ENCODE results near the gene JAG1.

Gene JAG1

GRCh38 chr20:10673842-10674683, at the start of gene JAG1:
Gene JAG1, minus strand, starts transcription at chr20:10673999. Its CDS starts 469 bp downstream, at chr20:10673530.
- no peaks in the 10 kb centered on the region for H3K27me3 ChIP-seq (ENCODE audit: control insufficient read depth, insufficient read depth, low read length)
- H3K4me1 ChIP-seq (ENCODE audit: control insufficient read depth, insufficient read depth, low read length), result peaks cover 35% of the 10 kb centered on the region
- peak within 1 kb of the TSS; percentile 90 for H3K9ac ChIP-seq (ENCODE audit: low read length)
- peaks cover 2% of the 10 kb centered on the region; the same call in 1 of the 2 replicates for H3K36me3 ChIP-seq (ENCODE audit: control insufficient read depth, insufficient read depth, low read length)
- H3K27ac ChIP-seq (ENCODE audit: low read depth, low read length), result peak within 1 kb of the TSS; percentile 96
- peak within 1 kb of the TSS; percentile 93 for H3K4me3 ChIP-seq (ENCODE audit: low read depth, low read length)
- H3K9me3 ChIP-seq (ENCODE audit: control insufficient read depth, insufficient read depth, low read depth, low read length), result no peaks in the 10 kb centered on the region

GRCh38 chr20:10721976-10722375, 48.2 kb upstream of the JAG1 start:
- no peaks in the 10 kb centered on the region for H3K9me3 ChIP-seq (ENCODE audit: control insufficient read depth, insufficient read depth, low read depth, low read length)
- H3K27ac ChIP-seq (ENCODE audit: low read depth, low read length), result no peak overlapping the region
- no peak overlapping the region for H3K4me3 ChIP-seq (ENCODE audit: low read depth, low read length)
- H3K4me1 ChIP-seq (ENCODE audit: control insufficient read depth, insufficient read depth, low read length), result peaks cover 15% of the 10 kb centered on the region
- no peaks in the 10 kb centered on the region for H3K27me3 ChIP-seq (ENCODE audit: control insufficient read depth, insufficient read depth, low read length)
- no peaks in the 10 kb centered on the region for H3K36me3 ChIP-seq (ENCODE audit: control insufficient read depth, insufficient read depth, low read length)
- no peak overlapping the region for H3K9ac ChIP-seq (ENCODE audit: low read length)

DNA sequence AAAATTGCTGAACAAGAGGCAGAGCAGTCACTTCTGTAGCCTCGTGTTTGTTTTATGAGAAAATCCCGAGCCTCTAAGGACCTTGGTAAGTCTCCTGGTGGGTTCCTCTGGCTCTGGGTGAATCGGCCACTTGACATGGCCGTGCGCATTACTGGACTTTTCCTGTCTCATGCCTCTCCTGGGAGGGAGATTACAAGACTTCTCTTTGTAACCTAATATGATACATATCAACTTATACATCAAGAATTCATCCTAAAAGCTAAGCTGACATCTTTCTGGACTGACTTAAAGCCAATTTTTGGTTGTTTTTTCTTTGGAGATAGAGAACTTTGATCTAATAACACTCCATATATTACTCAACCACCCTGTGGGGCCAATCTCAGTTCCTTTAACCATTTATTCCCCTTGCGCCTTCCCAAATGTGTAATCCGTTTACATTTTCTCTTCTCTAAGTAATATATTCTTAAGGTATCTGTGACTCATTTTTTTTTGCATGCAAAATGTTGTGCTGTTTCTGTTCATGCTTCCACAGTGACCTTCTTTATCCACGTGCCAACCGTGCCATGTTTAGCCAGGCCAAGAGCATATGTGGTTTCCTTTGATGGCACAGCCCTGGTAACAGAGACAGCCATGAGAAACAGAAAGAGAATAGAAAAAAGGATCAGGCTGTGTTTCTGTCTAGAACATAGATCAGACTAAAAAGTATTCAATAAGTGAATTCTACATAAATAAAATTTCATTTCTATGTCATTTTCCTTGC, 47.5 kb upstream of the JAG1 start:
- H3K9ac ChIP-seq (ENCODE audit: low read length), result no peak overlapping the region
- H3K4me1 ChIP-seq (ENCODE audit: control insufficient read depth, insufficient read depth, low read length), result peaks cover 21% of the 10 kb centered on the region
- H3K27me3 ChIP-seq (ENCODE audit: control insufficient read depth, insufficient read depth, low read length), result no peaks in the 10 kb centered on the region
- H3K27ac ChIP-seq (ENCODE audit: low read depth, low read length), result no peak overlapping the region
- H3K9me3 ChIP-seq (ENCODE audit: control insufficient read depth, insufficient read depth, low read depth, low read length), result no peaks in the 10 kb centered on the region
- no peak overlapping the region for H3K4me3 ChIP-seq (ENCODE audit: low read depth, low read length)
- H3K36me3 ChIP-seq (ENCODE audit: control insufficient read depth, insufficient read depth, low read length), result no peaks in the 10 kb centered on the region

DNA sequence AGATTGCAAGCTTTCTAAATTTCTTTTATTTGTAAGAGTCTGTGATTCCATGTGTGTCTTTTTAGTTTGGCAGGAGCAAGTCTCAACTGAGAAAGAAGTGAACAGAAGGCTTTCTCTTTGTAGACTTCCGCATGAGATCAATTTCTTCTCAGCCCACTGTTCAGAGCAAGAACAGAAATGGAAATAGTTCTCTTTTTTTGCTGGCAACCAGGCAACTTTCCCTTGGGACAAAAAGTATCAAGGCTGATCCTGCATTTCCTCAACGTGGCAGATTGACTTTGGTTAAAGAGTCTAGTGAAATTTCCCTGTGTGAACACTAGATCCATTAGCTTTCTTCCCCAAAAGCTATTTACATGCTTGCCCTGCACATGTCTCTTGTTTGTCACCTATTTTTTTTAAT, 46.8 kb upstream of the JAG1 start:
- Histone ChIP-seq H3K27ac (ENCODE audit: low read depth, low read length) (no peak overlapping the region), H3K9me3 (ENCODE audit: control insufficient read depth, insufficient read depth, low read depth, low read length) (no peaks in the 10 kb centered on the region), H3K4me3 (ENCODE audit: low read depth, low read length) (no peak overlapping the region), H3K4me1 (ENCODE audit: control insufficient read depth, insufficient read depth, low read length) (peaks cover 25% of the 10 kb centered on the region), H3K9ac (ENCODE audit: low read length) (no peak overlapping the region), H3K36me3 (ENCODE audit: control insufficient read depth, insufficient read depth, low read length) (no peaks in the 10 kb centered on the region), H3K27me3 (ENCODE audit: control insufficient read depth, insufficient read depth, low read length) (no peaks in the 10 kb centered on the region)

GRCh38 chr20:10719740-10720385, 46.1 kb upstream of the JAG1 start:
- Histone ChIP-seq H3K36me3 (ENCODE audit: control insufficient read depth, insufficient read depth, low read length) (no peaks in the 10 kb centered on the region), H3K27ac (ENCODE audit: low read depth, low read length) (no peak overlapping the region), H3K27me3 (ENCODE audit: control insufficient read depth, insufficient read depth, low read length) (no peaks in the 10 kb centered on the region), H3K4me1 (ENCODE audit: control insufficient read depth, insufficient read depth, low read length) (peaks cover 28% of the 10 kb centered on the region), H3K4me3 (ENCODE audit: low read depth, low read length) (no peak overlapping the region), H3K9me3 (ENCODE audit: control insufficient read depth, insufficient read depth, low read depth, low read length) (no peaks in the 10 kb centered on the region), H3K9ac (ENCODE audit: low read length) (no peak overlapping the region)

DNA sequence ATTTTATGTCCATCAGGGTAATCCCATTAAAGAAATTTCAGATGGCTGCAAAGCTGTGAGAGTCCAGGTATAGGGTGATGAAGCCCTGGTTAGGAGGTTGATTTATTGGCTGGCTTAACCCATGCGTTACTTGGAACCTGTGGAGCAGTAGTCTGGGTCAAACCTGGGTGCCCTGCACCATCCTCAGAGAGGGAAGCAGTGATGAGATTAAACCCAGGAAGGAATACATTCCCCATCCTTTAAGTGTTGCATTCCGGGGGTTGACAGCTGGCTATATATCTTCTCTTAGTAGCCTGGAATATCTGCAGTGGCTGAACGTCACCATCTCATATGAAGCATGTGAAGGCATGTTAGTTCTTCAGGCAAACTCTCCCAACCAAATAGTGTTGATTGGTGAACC, 44.9 kb upstream of the JAG1 start:
- Histone ChIP-seq H3K4me1 (ENCODE audit: control insufficient read depth, insufficient read depth, low read length) (peaks cover 34% of the 10 kb centered on the region), H3K9me3 (ENCODE audit: control insufficient read depth, insufficient read depth, low read depth, low read length) (no peaks in the 10 kb centered on the region), H3K4me3 (ENCODE audit: low read depth, low read length) (no peak overlapping the region), H3K9ac (ENCODE audit: low read length) (no peak overlapping the region), H3K36me3 (ENCODE audit: control insufficient read depth, insufficient read depth, low read length) (no peaks in the 10 kb centered on the region), H3K27me3 (ENCODE audit: control insufficient read depth, insufficient read depth, low read length) (no peaks in the 10 kb centered on the region), H3K27ac (ENCODE audit: low read depth, low read length) (no peak overlapping the region)

GRCh38 chr20:10716855-10717254, 43.1 kb upstream of the JAG1 start:
- Histone ChIP-seq H3K4me3 (ENCODE audit: low read depth, low read length) (no peak overlapping the region), H3K27ac (ENCODE audit: low read depth, low read length) (no peak overlapping the region), H3K9me3 (ENCODE audit: control insufficient read depth, insufficient read depth, low read depth, low read length) (no peaks in the 10 kb centered on the region), H3K27me3 (ENCODE audit: control insufficient read depth, insufficient read depth, low read length) (no peaks in the 10 kb centered on the region), H3K9ac (ENCODE audit: low read length) (no peak overlapping the region), H3K36me3 (ENCODE audit: control insufficient read depth, insufficient read depth, low read length) (no peaks in the 10 kb centered on the region), H3K4me1 (ENCODE audit: control insufficient read depth, insufficient read depth, low read length) (peaks cover 34% of the 10 kb centered on the region)

- Histone ChIP-seq H3K4me1 (ENCODE audit: control insufficient read depth, insufficient read depth, low read length) (peaks cover 34% of the 10 kb centered on the region), H3K27me3 (ENCODE audit: control insufficient read depth, insufficient read depth, low read length) (no peaks in the 10 kb centered on the region), H3K9ac (ENCODE audit: low read length) (no peak overlapping the region), H3K9me3 (ENCODE audit: control insufficient read depth, insufficient read depth, low read depth, low read length) (no peaks in the 10 kb centered on the region), H3K36me3 (ENCODE audit: control insufficient read depth, insufficient read depth, low read length) (no peaks in the 10 kb centered on the region), H3K27ac (ENCODE audit: low read depth, low read length) (no peak overlapping the region), H3K4me3 (ENCODE audit: low read depth, low read length) (no peak overlapping the region)
These were observed 41.2 kb upstream of the JAG1 start for GRCh38 chr20:10715035-10715434.

GRCh38 chr20:10714236-10714975, 40.6 kb upstream of the JAG1 start:
- Histone ChIP-seq H3K27me3 (ENCODE audit: control insufficient read depth, insufficient read depth, low read length) (no peaks in the 10 kb centered on the region), H3K36me3 (ENCODE audit: control insufficient read depth, insufficient read depth, low read length) (no peaks in the 10 kb centered on the region), H3K4me3 (ENCODE audit: low read depth, low read length) (no peak overlapping the region), H3K9me3 (ENCODE audit: control insufficient read depth, insufficient read depth, low read depth, low read length) (no peaks in the 10 kb centered on the region), H3K27ac (ENCODE audit: low read depth, low read length) (no peak overlapping the region), H3K9ac (ENCODE audit: low read length) (no peak overlapping the region), H3K4me1 (ENCODE audit: control insufficient read depth, insufficient read depth, low read length) (peaks cover 30% of the 10 kb centered on the region)

DNA sequence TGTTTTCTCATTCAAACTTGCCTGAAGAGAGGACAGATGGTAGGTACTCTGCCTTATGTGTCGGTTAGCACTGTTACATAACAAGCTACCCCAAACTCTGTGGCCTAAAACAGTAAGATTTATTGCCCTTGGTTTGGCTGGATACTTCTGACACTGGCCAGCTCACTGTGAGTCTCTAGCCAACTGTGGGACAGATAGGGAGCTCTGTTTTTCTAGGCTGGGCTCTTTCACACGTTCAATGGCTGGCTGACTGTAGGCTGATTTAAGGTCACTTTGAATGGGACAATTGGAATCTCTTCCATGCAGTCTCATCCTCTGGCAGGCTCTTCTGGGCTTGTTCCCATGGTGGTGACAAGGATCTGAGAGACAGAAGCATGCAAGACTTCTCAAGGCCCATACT, 39.4 kb upstream of the JAG1 start:
- H3K27me3 ChIP-seq (ENCODE audit: control insufficient read depth, insufficient read depth, low read length), result no peaks in the 10 kb centered on the region
- no peaks in the 10 kb centered on the region for H3K9me3 ChIP-seq (ENCODE audit: control insufficient read depth, insufficient read depth, low read depth, low read length)
- H3K27ac ChIP-seq (ENCODE audit: low read depth, low read length), result no peak overlapping the region
- no peak overlapping the region for H3K4me3 ChIP-seq (ENCODE audit: low read depth, low read length)
- no peaks in the 10 kb centered on the region for H3K36me3 ChIP-seq (ENCODE audit: control insufficient read depth, insufficient read depth, low read length)
- H3K9ac ChIP-seq (ENCODE audit: low read length), result no peak overlapping the region
- H3K4me1 ChIP-seq (ENCODE audit: control insufficient read depth, insufficient read depth, low read length), result peaks cover 24% of the 10 kb centered on the region
